Caco-2 (cell line): ENCODE data around the gene ZNF529. TPM values are rescaled to one million over a fixed set of nuclear protein-coding genes. Genes with fewer than 3 reads are reported as not detected.

Experiments
- BruUV-seq: library from RNA; stranded (reverse); fragments of 400-500 nt; replicated peaks from 2 replicates; lab custom pipeline; 2021; lab: Mats Ljungman, UMichigan
- CTCF ChIA-PET: fragments of 300-600 bp; sonication (Branson Sonifier 250); formaldehyde crosslinking; loops from one replicate; lab custom pipeline; 2022; ENCODE audit warnings: antibody characterized with exemption; lab: Charles Lee
- POLR2A ChIA-PET: fragments of 300-600 bp; sonication (Branson Sonifier 250); formaldehyde crosslinking; loops from one replicate; lab custom pipeline; 2022; ENCODE audit warnings: antibody characterized with exemption; lab: Charles Lee
- DNase-seq, 2 experiments: peaks; one replicate each; pipeline versions ENCODE4 v3.0.0 to v3.0.0-alpha.2; 2020 to 2022
- H3K27me3 ChIP-seq: replicated peaks from 2 replicates; pipeline ENCODE4 v1.6.0; 2011; ENCODE audit warnings: low read length; ENCODE audit not compliant: control insufficient read depth, insufficient read depth
- H3K36me3 ChIP-seq: 2 replicates; pipeline ENCODE4 v1.5.1; 2011; ENCODE audit warnings: low read length; ENCODE audit not compliant: control insufficient read depth, insufficient read depth
- H3K4me1 ChIP-seq: fragments of 250-450 bp; sonication (Bioruptor Pico); 2 replicates; pipeline ENCODE4 v1.5.1; 2020; ENCODE audit warnings: mild to moderate bottlenecking
- H3K4me3 ChIP-seq: 2 replicates; pipeline ENCODE4 v1.5.1; 2011; ENCODE audit warnings: low read depth, mild to moderate bottlenecking, control low read depth, low read length
- H3K9me3 ChIP-seq: fragments of 250-450 bp; sonication (Bioruptor Pico); 2 replicates; pipeline ENCODE4 v1.5.1; 2020; ENCODE audit warnings: mild to moderate bottlenecking, moderate library complexity
- H3K27ac Mint-ChIP-seq: one replicate; pipeline ENCODE4 v1.8.0; 2022; ENCODE audit warnings: mixed read lengths; ENCODE audit not compliant: unreplicated experiment
- H3K27me3 Mint-ChIP-seq: one replicate; pipeline ENCODE4 v1.8.0; 2022; ENCODE audit warnings: mixed read lengths; ENCODE audit not compliant: insufficient read depth, unreplicated experiment
- H3K36me3 Mint-ChIP-seq: one replicate; pipeline ENCODE4 v1.8.0; 2022; ENCODE audit warnings: mild to moderate bottlenecking, mixed read lengths; ENCODE audit not compliant: insufficient read depth, unreplicated experiment
- H3K4me1 Mint-ChIP-seq: one replicate; pipeline ENCODE4 v1.8.0; 2022; ENCODE audit warnings: low read depth, mixed read lengths; ENCODE audit not compliant: unreplicated experiment
- H3K4me3 Mint-ChIP-seq: one replicate; pipeline ENCODE4 v1.8.0; 2022; ENCODE audit warnings: mild to moderate bottlenecking, moderate library complexity, mixed read lengths; ENCODE audit not compliant: unreplicated experiment
- H3K9me3 Mint-ChIP-seq: one replicate; pipeline ENCODE4 v1.8.0; 2022; ENCODE audit warnings: mixed read lengths; ENCODE audit not compliant: unreplicated experiment
- intact Hi-C: fragments of 100-400 bp; cut with micrococcal nuclease; formaldehyde crosslinking; loops from one replicate; pipeline ENCODE4 v1.10.0; 2022; ENCODE audit not compliant: unreplicated experiment
- total RNA-seq: library from RNA; stranded (reverse); gene quantifications from 2 replicates; pipeline ENCODE4 v1.2.3, GENCODE V29; 2022
- TF ChIP-seq, protein P1 (sequence below), 2 experiments: fragments of 200-600 bp in 1 of 2; IDR thresholded peaks; 1 replicate in 1 of 2; 2 replicates in 1 of 2; pipeline versions ENCODE4 v1.5.1 to v1.8.0; 2011 to 2022; ENCODE audit warnings: antibody characterized with exemption in 1 of 2, control low read depth in 1 of 2, inconsistent platforms in 1 of 2, low read depth in 1 of 2, low read length in 1 of 2, mild to moderate bottlenecking in 1 of 2, moderate library complexity in 1 of 2; ENCODE audit not compliant: insufficient read depth in 1 of 2, severe bottlenecking in 1 of 2, unreplicated experiment in 1 of 2

ZNF529 gene
- total RNA-seq, 1 experiment from 2014 or later, result 10.5 TPM

DNA sequence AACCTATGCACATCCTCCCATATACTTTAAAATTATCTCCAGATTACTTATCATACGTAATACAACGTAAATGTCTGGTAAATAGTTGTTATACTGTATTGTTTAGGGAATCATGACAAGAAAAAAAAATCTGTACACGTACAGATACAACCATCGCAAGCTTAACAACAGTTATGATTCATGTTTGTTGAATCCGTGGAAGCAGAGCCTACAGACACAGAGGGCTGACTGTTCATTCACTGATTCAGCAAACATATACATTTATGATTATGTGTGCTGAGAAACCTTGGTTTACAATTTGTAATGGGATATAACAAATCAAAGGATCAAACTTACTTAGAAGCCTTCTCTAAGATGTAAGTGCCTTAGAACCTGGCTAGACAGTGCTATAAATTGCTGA lies 46.5 kb downstream of the ZNF529 start:
- H3K27ac Mint-ChIP-seq, result no peak overlapping the region
- H3K36me3 Mint-ChIP-seq, result peaks cover 47% of the 10 kb centered on the region
- Histone ChIP-seq H3K4me1 (no peaks in the 10 kb centered on the region), H3K27me3 (no peaks in the 10 kb centered on the region), H3K4me3 (no peak overlapping the region), H3K36me3 (peaks cover 7% of the 10 kb centered on the region), H3K9me3 (peaks cover 12% of the 10 kb centered on the region; the same call in 1 of the 2 replicates)
- intact Hi-C loops, result loop anchor here (5.0 kb wide), 2 partner anchors 161 to 246 kb away; partner anchors contain the start of genes ZNF567 and ZNF850
- H3K4me3 Mint-ChIP-seq, result peak overlapping the region; percentile 100
- H3K4me1 Mint-ChIP-seq, result peaks cover 6% of the 10 kb centered on the region
- no peak for DNase-seq
- ChIA-PET CTCF (no interaction called here), POLR2A (no interaction called here)
- TF ChIP-seq, protein P1, sequence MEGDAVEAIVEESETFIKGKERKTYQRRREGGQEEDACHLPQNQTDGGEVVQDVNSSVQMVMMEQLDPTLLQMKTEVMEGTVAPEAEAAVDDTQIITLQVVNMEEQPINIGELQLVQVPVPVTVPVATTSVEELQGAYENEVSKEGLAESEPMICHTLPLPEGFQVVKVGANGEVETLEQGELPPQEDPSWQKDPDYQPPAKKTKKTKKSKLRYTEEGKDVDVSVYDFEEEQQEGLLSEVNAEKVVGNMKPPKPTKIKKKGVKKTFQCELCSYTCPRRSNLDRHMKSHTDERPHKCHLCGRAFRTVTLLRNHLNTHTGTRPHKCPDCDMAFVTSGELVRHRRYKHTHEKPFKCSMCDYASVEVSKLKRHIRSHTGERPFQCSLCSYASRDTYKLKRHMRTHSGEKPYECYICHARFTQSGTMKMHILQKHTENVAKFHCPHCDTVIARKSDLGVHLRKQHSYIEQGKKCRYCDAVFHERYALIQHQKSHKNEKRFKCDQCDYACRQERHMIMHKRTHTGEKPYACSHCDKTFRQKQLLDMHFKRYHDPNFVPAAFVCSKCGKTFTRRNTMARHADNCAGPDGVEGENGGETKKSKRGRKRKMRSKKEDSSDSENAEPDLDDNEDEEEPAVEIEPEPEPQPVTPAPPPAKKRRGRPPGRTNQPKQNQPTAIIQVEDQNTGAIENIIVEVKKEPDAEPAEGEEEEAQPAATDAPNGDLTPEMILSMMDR (IDR thresholded peaks at IDR 0.05; ENCODE audit: insufficient read depth in 1 of 2, low read depth in 1 of 2, low read length in 1 of 2, severe bottlenecking in 1 of 2, unreplicated experiment in 1 of 2), result no peak
- peaks cover 19% of the 10 kb centered on the region for H3K9me3 Mint-ChIP-seq
- no peaks in the 10 kb centered on the region for H3K27me3 Mint-ChIP-seq
- no TSS peak for BruUV-seq

DNA sequence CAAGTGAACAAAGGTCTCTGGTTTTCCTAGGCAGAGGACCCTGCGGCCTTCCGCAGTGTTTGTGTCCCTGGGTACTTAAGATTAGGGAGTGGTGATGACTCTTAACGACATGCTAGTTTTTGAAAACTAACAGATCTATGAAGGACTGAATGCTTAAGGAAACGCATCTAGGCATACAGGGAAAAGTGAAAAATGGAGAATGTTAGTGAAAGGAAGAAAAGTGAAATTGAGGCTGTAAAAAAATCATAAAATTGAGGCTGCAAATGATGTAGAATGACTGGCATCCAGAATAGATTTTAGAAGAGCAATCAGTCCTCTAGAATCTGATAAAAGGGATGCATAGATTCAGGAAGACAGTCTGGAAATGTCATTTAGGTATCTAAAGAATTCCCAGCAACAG lies 48.5 kb downstream of the ZNF529 start:
- H3K4me3 Mint-ChIP-seq, result no peak overlapping the region
- Histone ChIP-seq H3K9me3 (peaks cover 12% of the 10 kb centered on the region; the same call in 1 of the 2 replicates), H3K4me3 (no peak overlapping the region), H3K27me3 (no peaks in the 10 kb centered on the region), H3K4me1 (no peaks in the 10 kb centered on the region), H3K36me3 (peaks cover 7% of the 10 kb centered on the region)
- DNase-seq, result no peak
- H3K27me3 Mint-ChIP-seq, result no peaks in the 10 kb centered on the region
- H3K9me3 Mint-ChIP-seq, result peaks cover 19% of the 10 kb centered on the region
- peaks cover 66% of the 10 kb centered on the region for H3K36me3 Mint-ChIP-seq
- peaks cover 6% of the 10 kb centered on the region for H3K4me1 Mint-ChIP-seq
- POLR2A ChIA-PET, result no interaction called here
- TF ChIP-seq, protein P1 (IDR thresholded peaks at IDR 0.05; ENCODE audit: insufficient read depth in 1 of 2, low read depth in 1 of 2, low read length in 1 of 2, severe bottlenecking in 1 of 2, unreplicated experiment in 1 of 2), result no peak
- no peak overlapping the region for H3K27ac Mint-ChIP-seq
- CTCF ChIA-PET, result no interaction called here
- intact Hi-C loops, result loop anchor here (5.0 kb wide), 2 partner anchors 163 to 248 kb away; partner anchors contain the start of genes ZNF567 and ZNF850
- no TSS peak for BruUV-seq

DNA sequence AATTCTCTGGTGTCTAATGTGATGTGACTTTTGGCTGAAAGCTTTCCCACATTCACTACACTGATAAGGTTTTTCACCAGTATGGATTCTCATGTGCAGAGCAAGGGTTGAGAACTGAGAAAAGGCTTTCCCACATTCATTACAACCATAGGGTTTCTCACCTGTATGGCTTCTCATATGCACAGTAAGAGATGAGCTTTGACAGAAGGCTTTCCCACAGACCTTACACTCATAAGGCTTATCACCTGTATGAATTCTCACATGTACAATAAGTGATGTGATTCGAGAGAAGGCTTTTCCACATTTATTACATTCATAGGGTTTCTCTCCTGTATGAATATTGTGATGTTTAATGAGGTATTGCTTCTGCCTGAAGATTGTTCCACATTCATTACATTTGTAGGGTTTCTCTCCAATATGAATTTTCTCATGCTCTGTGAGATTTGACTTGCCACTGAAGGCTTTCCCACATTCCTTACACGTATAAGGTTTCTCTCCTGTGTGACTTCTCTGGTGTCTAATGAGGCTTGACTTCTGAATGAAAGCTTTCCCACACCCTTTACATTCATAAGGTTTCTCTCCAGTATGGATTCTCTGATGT lies 59.0 kb downstream of the ZNF529 start:
- TF ChIP-seq, protein P1 (IDR thresholded peaks at IDR 0.05; ENCODE audit: insufficient read depth in 1 of 2, low read depth in 1 of 2, low read length in 1 of 2, severe bottlenecking in 1 of 2, unreplicated experiment in 1 of 2), result no peak
- H3K9me3 ChIP-seq, result peaks cover 63% of the 10 kb centered on the region
- intact Hi-C loops, result no loop called here
- H3K4me1 ChIP-seq, result no peaks in the 10 kb centered on the region
- H3K27ac Mint-ChIP-seq, result no peak overlapping the region
- H3K36me3 ChIP-seq, result peaks cover 9% of the 10 kb centered on the region
- no TSS peak for BruUV-seq
- H3K4me3 ChIP-seq, result no peak overlapping the region
- H3K9me3 Mint-ChIP-seq, result peaks cover 74% of the 10 kb centered on the region
- no peaks in the 10 kb centered on the region for H3K27me3 ChIP-seq
- POLR2A ChIA-PET, result no interaction called here
- H3K4me1 Mint-ChIP-seq, result no peaks in the 10 kb centered on the region
- peaks cover 60% of the 10 kb centered on the region for H3K36me3 Mint-ChIP-seq
- CTCF ChIA-PET, result no interaction called here
- no peaks in the 10 kb centered on the region for H3K27me3 Mint-ChIP-seq
- DNase-seq, result no peak
- H3K4me3 Mint-ChIP-seq, result no peak overlapping the region
